Thoracic aorta (tissue), 2 donors: ENCODE results near the gene DGKI. TPM values are rescaled to one million over a fixed set of nuclear protein-coding genes. Genes with fewer than 3 reads are reported as not detected.

Source experiments
- ATAC-seq: fragments of 150-250 bp; one replicate; pipeline ENCODE4 v1.8.0; 2017; ENCODE audit warnings: low read depth; ENCODE audit not compliant: insufficient number of reproducible peaks, low FRiP score
- DNase-seq: peaks from one replicate; pipeline ENCODE4 v3.0.0-alpha.2; 2020; ENCODE audit warnings: low spot score
- H3K27ac ChIP-seq, 2 donors: fragments of 200-600 bp; sonication (generic); 1 replicate in 1 of 2; 2 replicates in 1 of 2; pipeline ENCODE4 v1.5.1; 2016; ENCODE audit warnings: mild to moderate bottlenecking in 2 of 2, moderate library complexity in 2 of 2
- H3K27me3 ChIP-seq: fragments of 200-600 bp; sonication (generic); replicated peaks from 2 replicates; pipeline ENCODE4 v1.6.0; 2016; ENCODE audit warnings: mild to moderate bottlenecking; ENCODE audit not compliant: insufficient read depth
- H3K36me3 ChIP-seq: fragments of 200-600 bp; sonication (generic); one replicate; pipeline ENCODE4 v1.5.1; 2016
- H3K4me1 ChIP-seq, 2 donors: fragments of 200-600 bp; sonication (generic); 1 replicate in 1 of 2; 2 replicates in 1 of 2; pipeline versions ENCODE4 v1.5.1 to v1.6.0; 2016; ENCODE audit warnings: low read depth in 2 of 2, mild to moderate bottlenecking in 1 of 2; ENCODE audit not compliant: control insufficient read depth in 1 of 2
- H3K4me3 ChIP-seq: fragments of 200-600 bp; sonication (generic); 2 replicates; pipeline ENCODE4 v1.5.1; 2016; ENCODE audit warnings: mild to moderate bottlenecking
- H3K9me3 ChIP-seq: fragments of 200-600 bp; sonication (generic); 2 replicates; pipeline ENCODE4 v1.5.1; 2016
- CTCF ChIP-seq: fragments of 200-600 bp; sonication (generic); IDR thresholded peaks from one replicate; pipeline ENCODE4 v1.5.1; 2019; ENCODE audit warnings: antibody characterized with exemption
- total RNA-seq, 2 donors: library from RNA; depleted of rRNA; stranded (reverse); fragments of >200 nt; gene quantifications; one replicate each; pipeline versions ENCODE4 v1.1.0 to v1.2.3, GENCODE V29; 2016

Gene DGKI
- total RNA-seq, 2 donors from 2014 or later = 10.3 to 22.3 TPM

- H3K27me3 ChIP-seq = no peaks in the 10 kb centered on the region
- H3K9me3 ChIP-seq = no peaks in the 10 kb centered on the region
- no peak for TF ChIP-seq CTCF
- no peak overlapping the region for H3K4me3 ChIP-seq
- DNase-seq (no peak), ATAC-seq (no peak)
- H3K27ac ChIP-seq = no peak overlapping the region
- H3K4me1 ChIP-seq = no peaks in the 10 kb centered on the region
- no peaks in the 10 kb centered on the region for H3K36me3 ChIP-seq
Measured at GRCh38 chr7:137636376-137636775, 210.4 kb downstream of the DGKI start.

- ATAC-seq (no peak), DNase-seq (no peak)
- Histone ChIP-seq H3K36me3 (no peaks in the 10 kb centered on the region), H3K27ac (no peak overlapping the region), H3K4me1 (no peaks in the 10 kb centered on the region), H3K27me3 (no peaks in the 10 kb centered on the region), H3K9me3 (no peaks in the 10 kb centered on the region), H3K4me3 (no peak overlapping the region)
- no peak for TF ChIP-seq CTCF
Measured at GRCh38 chr7:137635874-137636273, 210.9 kb downstream of the DGKI start.

GRCh38 chr7:137635132-137635531 lies 211.6 kb downstream of the DGKI start:
- Histone ChIP-seq H3K9me3 (no peaks in the 10 kb centered on the region), H3K27me3 (no peaks in the 10 kb centered on the region), H3K27ac (no peak overlapping the region), H3K4me3 (no peak overlapping the region), H3K36me3 (no peaks in the 10 kb centered on the region), H3K4me1 (no peaks in the 10 kb centered on the region)
- ATAC-seq = no peak
- no peak for TF ChIP-seq CTCF
- no peak for DNase-seq

GRCh38 chr7:137634356-137634755 lies 212.4 kb downstream of the DGKI start:
- Histone ChIP-seq H3K27me3 (no peaks in the 10 kb centered on the region), H3K4me1 (no peaks in the 10 kb centered on the region), H3K36me3 (no peaks in the 10 kb centered on the region), H3K27ac (no peak overlapping the region), H3K4me3 (no peak overlapping the region), H3K9me3 (no peaks in the 10 kb centered on the region)
- no peak for TF ChIP-seq CTCF
- DNase-seq = no peak
- ATAC-seq = no peak

- H3K27me3 ChIP-seq = no peaks in the 10 kb centered on the region
- no peak for ATAC-seq
- H3K4me3 ChIP-seq = no peak overlapping the region
- H3K27ac ChIP-seq = no peak overlapping the region
- DNase-seq = no peak
- H3K9me3 ChIP-seq = no peaks in the 10 kb centered on the region
- H3K36me3 ChIP-seq = no peaks in the 10 kb centered on the region
- H3K4me1 ChIP-seq = no peaks in the 10 kb centered on the region
- TF ChIP-seq CTCF = no peak
Measured at GRCh38 chr7:137633133-137633532, 213.6 kb downstream of the DGKI start.
